GM21515 (cell line): Measurements from ENCODE around the gene DSCAML1.

Source experiments
- ATAC-seq: cut with Tn5 transposase; IDR thresholded peaks from one replicate; pipeline ENCODE4 v1.9.1; 2021; ENCODE audit not compliant: unreplicated experiment

Gene DSCAML1

GRCh38 chr11:117461396-117462182 lies 335.4 kb downstream of the DSCAML1 start:
- ATAC-seq: no peak

GRCh38 chr11:117459979-117460300 lies 337.1 kb downstream of the DSCAML1 start:
- no peak for ATAC-seq

GRCh38 chr11:117459123-117459978 lies 337.7 kb downstream of the DSCAML1 start:
- no peak for ATAC-seq

- ATAC-seq: no peak
These were observed 338.5 kb downstream of the DSCAML1 start for GRCh38 chr11:117458275-117459122.

GRCh38 chr11:117457835-117458234 lies 339.2 kb downstream of the DSCAML1 start:
- no peak for ATAC-seq

GRCh38 chr11:117457031-117457785 lies 339.8 kb downstream of the DSCAML1 start:
- ATAC-seq: no peak

- ATAC-seq: peak; percentile 2
These were observed 340.3 kb downstream of the DSCAML1 start for GRCh38 chr11:117456721-117457029.

- ATAC-seq: peak; percentile 52
These were observed 340.8 kb downstream of the DSCAML1 start for GRCh38 chr11:117456027-117456720.

- ATAC-seq: no peak
These were observed 342.5 kb downstream of the DSCAML1 start for GRCh38 chr11:117454564-117454917.

- no peak for ATAC-seq
These were observed 343.0 kb downstream of the DSCAML1 start for GRCh38 chr11:117453886-117454563.

- ATAC-seq: no peak
These were observed 347.8 kb downstream of the DSCAML1 start for GRCh38 chr11:117449111-117449693.

- ATAC-seq: no peak
These were observed 352.0 kb downstream of the DSCAML1 start for GRCh38 chr11:117444711-117445658.

- ATAC-seq: no peak
These were observed 352.8 kb downstream of the DSCAML1 start for GRCh38 chr11:117444256-117444655.

GRCh38 chr11:117443266-117444186 lies 353.5 kb downstream of the DSCAML1 start:
- ATAC-seq: no peak

- no peak for ATAC-seq
These were observed 354.2 kb downstream of the DSCAML1 start for GRCh38 chr11:117442869-117443239.

GRCh38 chr11:117442049-117442868 lies 354.8 kb downstream of the DSCAML1 start:
- ATAC-seq: no peak
